Glutamatergic neuron (in vitro differentiated cells): ENCODE results near the gene EGLN1. TPM values are rescaled to one million over a fixed set of nuclear protein-coding genes. Genes with fewer than 3 reads are reported as not detected.

Experiments used
- DNase-seq: peaks from one replicate; pipeline ENCODE4 v3.0.0; 2022
- H3K27ac Mint-ChIP-seq: one replicate; pipeline ENCODE4 v1.8.0; 2020; ENCODE audit warnings: mild to moderate bottlenecking, mixed read lengths, inconsistent platforms; ENCODE audit not compliant: unreplicated experiment
- H3K27me3 Mint-ChIP-seq: one replicate; pipeline ENCODE4 v1.8.0; 2020; ENCODE audit warnings: mild to moderate bottlenecking, moderate library complexity, mixed read lengths, inconsistent platforms; ENCODE audit not compliant: unreplicated experiment
- H3K36me3 Mint-ChIP-seq: one replicate; pipeline ENCODE4 v1.8.0; 2020; ENCODE audit warnings: mild to moderate bottlenecking, mixed read lengths, inconsistent platforms; ENCODE audit not compliant: unreplicated experiment
- H3K4me1 Mint-ChIP-seq: one replicate; pipeline ENCODE4 v1.8.0; 2020; ENCODE audit warnings: mild to moderate bottlenecking, low read depth, mixed read lengths, inconsistent platforms; ENCODE audit not compliant: unreplicated experiment
- H3K4me3 Mint-ChIP-seq: one replicate; pipeline ENCODE4 v1.8.0; 2020; ENCODE audit warnings: mild to moderate bottlenecking, mixed read lengths, inconsistent platforms; ENCODE audit not compliant: unreplicated experiment
- H3K9me3 Mint-ChIP-seq: one replicate; pipeline ENCODE4 v1.8.0; 2020; ENCODE audit warnings: mild to moderate bottlenecking, moderate library complexity, mixed read lengths, inconsistent platforms; ENCODE audit not compliant: unreplicated experiment
- total RNA-seq: library from RNA; stranded (reverse); fragmentation: NEBNext Ultra II Directional; extraction: Animal tissue kit (Norgen Biotek cat#: 25700); gene quantifications from one replicate; pipeline ENCODE4 v1.2.1, GENCODE V29; 2021; ENCODE audit not compliant: unreplicated experiment
- TF ChIP-seq, protein P1 (sequence below): fragments of 200-600 bp; sonication (generic); IDR thresholded peaks from one replicate; pipeline ENCODE4 v1.5.0; 2021; ENCODE audit not compliant: partially characterized antibody, unreplicated experiment

EGLN1 gene
- total RNA-seq, 1 donor from 2014 or later = 12.3 TPM

DNA sequence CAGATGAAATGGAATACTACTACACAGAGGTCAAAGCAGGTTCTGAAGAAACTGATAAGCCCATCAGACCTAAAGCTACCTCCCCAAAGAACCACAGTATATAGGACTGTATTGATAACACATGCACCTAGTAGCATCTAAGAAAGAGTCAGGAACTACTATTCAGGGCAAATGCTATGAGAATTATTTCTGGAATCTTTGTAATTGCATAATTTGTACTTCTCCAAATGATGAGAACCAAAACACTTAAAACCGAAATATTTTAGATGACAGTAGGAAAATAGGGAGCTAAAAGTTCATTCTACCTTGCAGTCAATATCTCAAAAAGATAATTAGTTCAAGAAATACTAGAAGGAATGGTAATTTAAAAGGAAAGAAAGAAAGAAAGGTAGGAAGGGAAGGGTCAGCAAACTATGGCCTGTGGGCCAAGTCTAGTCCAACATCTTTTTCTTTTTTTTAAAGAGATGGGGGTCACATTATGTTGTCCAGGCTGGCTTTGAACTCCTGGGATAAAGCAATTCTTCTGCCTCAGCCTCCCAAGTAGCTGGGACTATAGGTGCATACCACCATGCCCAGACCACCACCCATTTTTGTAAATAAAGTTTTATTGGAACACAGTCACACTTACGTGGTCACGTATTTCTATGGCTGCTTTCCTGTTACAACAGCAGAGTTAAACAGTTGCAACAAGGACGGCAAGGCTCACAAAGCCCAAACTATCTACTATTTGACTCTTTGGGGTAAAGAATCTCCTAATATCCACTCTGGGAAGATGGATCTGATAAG lies 24.0 kb downstream of the EGLN1 start:
- Mint-ChIP-seq H3K4me1 (no peaks in the 10 kb centered on the region), H3K9me3 (no peaks in the 10 kb centered on the region), H3K27ac (no peak overlapping the region), H3K36me3 (no peaks in the 10 kb centered on the region), H3K27me3 (no peaks in the 10 kb centered on the region), H3K4me3 (no peak overlapping the region)
- no peak for DNase-seq
- TF ChIP-seq, protein P1, sequence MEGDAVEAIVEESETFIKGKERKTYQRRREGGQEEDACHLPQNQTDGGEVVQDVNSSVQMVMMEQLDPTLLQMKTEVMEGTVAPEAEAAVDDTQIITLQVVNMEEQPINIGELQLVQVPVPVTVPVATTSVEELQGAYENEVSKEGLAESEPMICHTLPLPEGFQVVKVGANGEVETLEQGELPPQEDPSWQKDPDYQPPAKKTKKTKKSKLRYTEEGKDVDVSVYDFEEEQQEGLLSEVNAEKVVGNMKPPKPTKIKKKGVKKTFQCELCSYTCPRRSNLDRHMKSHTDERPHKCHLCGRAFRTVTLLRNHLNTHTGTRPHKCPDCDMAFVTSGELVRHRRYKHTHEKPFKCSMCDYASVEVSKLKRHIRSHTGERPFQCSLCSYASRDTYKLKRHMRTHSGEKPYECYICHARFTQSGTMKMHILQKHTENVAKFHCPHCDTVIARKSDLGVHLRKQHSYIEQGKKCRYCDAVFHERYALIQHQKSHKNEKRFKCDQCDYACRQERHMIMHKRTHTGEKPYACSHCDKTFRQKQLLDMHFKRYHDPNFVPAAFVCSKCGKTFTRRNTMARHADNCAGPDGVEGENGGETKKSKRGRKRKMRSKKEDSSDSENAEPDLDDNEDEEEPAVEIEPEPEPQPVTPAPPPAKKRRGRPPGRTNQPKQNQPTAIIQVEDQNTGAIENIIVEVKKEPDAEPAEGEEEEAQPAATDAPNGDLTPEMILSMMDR = no peak

DNA sequence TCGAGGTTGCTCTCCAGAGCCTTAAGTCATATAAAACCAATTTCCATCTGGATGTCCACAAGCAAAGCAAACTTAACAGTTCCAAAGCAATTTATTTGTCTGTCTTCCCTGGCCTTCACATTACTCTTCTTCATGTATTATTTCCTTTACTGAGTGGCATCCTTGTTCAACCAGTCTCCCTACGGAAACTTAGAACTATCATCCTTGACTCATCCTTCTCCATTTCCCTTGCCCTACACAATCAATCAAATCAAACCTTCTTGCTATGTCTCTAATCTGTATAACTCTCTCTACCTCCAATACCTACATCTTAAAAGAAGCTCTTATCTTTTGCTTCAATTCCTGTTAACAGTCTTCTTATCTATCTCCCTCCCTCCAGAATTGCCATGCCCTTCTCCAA lies 25.4 kb downstream of the EGLN1 start:
- TF ChIP-seq, protein P1 = no peak
- Mint-ChIP-seq H3K27me3 (no peaks in the 10 kb centered on the region), H3K36me3 (no peaks in the 10 kb centered on the region), H3K4me3 (no peak overlapping the region), H3K27ac (no peak overlapping the region), H3K4me1 (no peaks in the 10 kb centered on the region), H3K9me3 (no peaks in the 10 kb centered on the region)
- DNase-seq = no peak

DNA sequence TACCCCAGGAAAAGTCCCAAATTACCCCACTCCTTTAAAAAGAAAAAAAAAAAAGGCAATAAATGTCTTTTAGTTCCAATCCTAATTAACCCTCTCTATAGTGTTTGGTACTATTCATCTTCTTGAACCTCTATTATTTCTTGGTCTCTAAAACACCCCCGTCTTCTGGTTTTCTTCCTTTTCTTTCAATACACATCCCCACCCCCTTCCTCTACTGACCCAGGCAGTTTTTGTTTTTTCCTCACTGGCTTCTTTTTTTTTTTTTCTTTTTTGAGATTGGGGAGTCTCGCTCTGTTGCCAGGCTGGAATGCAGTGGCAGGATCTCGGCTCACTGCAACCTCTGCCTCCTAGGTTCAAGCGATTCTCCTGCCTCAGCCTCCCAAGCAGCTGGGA lies 26.1 kb downstream of the EGLN1 start:
- TF ChIP-seq, protein P1 = no peak
- Mint-ChIP-seq H3K9me3 (no peaks in the 10 kb centered on the region), H3K4me1 (no peaks in the 10 kb centered on the region), H3K27ac (no peak overlapping the region), H3K27me3 (no peaks in the 10 kb centered on the region), H3K4me3 (no peak overlapping the region), H3K36me3 (no peaks in the 10 kb centered on the region)
- DNase-seq = no peak

DNA sequence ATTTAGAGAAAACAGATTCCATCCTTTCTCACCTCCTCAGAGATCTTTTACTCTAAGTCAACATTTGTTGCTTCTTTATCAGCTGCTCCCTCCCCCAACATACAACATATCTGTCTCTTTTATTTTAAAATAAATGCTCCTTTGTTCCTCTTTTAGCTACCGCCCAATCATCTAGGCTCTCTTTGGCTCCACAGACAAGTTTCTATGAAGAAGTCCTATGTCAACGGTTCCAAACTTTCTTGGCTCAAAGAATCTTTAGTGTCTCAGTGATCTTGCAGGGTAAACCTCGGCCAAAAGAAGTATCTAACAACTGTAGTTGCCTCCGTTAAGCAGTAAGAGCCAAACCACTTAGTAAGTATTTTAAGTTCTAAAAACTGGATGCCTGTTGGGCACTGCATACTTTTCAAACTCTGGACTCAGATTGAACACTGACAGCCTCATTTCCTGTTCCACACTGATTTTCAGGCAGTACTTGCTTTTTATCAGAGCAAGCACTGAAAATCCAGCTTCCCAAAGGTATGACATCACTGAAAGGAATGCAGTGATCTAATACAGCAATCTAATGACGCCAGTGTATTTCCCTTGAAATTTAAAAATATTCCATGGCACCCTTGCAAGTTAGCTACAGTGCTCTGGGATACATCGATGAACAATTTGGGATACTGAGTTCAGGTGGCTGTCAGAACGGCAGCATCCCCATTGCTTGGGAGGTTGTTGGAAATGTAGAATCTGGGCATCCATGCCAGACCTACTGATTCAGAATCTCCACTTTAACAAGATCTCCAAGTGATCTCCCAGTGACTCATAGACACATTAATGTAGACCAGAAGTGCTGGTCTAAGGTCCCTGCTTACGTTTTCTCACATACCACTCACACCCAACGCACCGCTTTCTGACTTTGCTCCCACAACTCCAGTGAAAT lies 26.8 kb downstream of the EGLN1 start:
- Mint-ChIP-seq H3K4me1 (no peaks in the 10 kb centered on the region), H3K27ac (no peak overlapping the region), H3K27me3 (peaks cover 1% of the 10 kb centered on the region), H3K9me3 (no peaks in the 10 kb centered on the region), H3K4me3 (no peak overlapping the region), H3K36me3 (no peaks in the 10 kb centered on the region)
- no peak for DNase-seq
- TF ChIP-seq, protein P1 = no peak

DNA sequence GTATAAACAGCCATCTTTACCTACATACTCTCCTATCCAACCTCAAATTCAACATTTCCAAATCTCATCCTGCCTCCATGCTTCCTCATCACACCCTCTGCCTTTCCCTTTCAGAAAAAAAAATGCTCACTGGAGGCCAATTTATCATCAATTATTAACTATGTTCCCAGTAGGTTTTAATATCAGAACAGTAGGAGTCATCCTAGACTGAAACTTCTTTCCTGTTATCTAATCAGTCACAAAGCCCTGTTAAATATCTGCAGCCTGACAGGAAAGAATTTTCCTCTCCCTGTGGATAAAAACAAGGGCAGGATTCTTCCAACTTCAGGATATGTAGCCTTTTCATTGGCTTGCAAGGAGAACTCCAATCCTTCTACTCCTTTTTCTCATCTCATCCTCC lies 28.4 kb downstream of the EGLN1 start:
- no peak overlapping the region for H3K27ac Mint-ChIP-seq
- H3K36me3 Mint-ChIP-seq = no peaks in the 10 kb centered on the region
- DNase-seq = no peak
- H3K27me3 Mint-ChIP-seq = peaks cover 1% of the 10 kb centered on the region
- TF ChIP-seq, protein P1 = no peak
- H3K9me3 Mint-ChIP-seq = no peaks in the 10 kb centered on the region
- no peak overlapping the region for H3K4me3 Mint-ChIP-seq
- H3K4me1 Mint-ChIP-seq = no peaks in the 10 kb centered on the region
